Right lobe of liver (tissue), 4 donors: ENCODE results near the gene GJA3.

ENCODE experiments used
- POLR2A ChIP-seq: fragments of 450-650 bp; IDR thresholded peaks from one replicate; pipeline ENCODE4 v1.6.1; 2017; ENCODE audit warnings: antibody characterized with exemption, mild to moderate bottlenecking
- TF ChIP-seq, protein P1 (sequence below), 4 donors: fragments of 200-600 bp in 3 of 4; fragments of 450-650 bp in 1 of 4; IDR thresholded peaks; one replicate each; pipeline versions ENCODE4 v1.5.1 to v1.8.0; 2016 to 2022; ENCODE audit warnings: antibody characterized with exemption in 4 of 4, mild to moderate bottlenecking in 2 of 4
- donor health status: DM: no; HTN: no; CAD: no.
- donor health status: DM: no; HTN: no; CAD: no.
- donor health status: DM: no; HTN: yes; CAD: no.

DNA sequence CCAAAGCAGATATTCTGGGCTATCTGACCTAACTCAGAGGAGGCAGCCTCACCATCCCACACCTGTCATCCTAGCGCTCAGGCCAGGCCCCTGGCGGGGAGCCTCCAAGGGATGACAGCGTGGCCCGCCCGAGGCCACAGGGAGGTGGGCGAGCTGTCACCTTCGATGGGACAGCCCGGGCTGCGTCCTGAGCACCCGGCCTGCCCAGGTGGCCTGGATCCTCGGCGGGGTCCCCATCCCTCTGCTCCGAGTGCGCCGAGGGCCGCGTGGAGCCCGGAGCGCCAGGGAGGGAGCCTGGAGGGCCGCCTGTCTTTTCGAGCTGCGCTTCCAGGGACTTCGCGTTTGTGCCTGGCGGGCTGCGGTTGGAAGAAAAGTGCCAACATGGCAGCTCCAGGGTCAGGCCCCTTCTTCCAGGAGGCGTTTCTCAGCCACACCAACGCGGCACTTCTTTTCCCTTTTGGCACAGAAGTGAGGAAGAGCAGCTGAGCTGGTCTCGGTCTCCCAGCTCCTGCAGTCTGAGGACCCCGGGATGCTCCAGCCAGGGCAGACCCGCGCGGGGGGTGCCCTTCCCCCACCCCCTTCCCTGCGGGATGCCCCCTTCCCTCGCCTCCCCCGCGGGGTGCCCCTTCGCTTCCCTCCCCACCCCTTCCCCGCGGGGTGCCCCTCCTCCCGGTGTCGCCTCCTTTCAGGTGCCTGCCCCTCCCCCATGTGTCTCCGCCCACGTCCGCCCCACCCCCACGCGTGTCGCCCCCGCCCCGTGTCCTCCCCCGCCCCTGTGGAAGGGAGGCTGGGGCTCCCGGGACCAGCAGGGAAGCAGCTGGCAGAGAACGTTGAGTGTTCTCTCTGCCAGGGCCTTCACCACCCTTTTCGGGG, 42.3 kb downstream of the GJA3 start:
- TF ChIP-seq, protein P1, sequence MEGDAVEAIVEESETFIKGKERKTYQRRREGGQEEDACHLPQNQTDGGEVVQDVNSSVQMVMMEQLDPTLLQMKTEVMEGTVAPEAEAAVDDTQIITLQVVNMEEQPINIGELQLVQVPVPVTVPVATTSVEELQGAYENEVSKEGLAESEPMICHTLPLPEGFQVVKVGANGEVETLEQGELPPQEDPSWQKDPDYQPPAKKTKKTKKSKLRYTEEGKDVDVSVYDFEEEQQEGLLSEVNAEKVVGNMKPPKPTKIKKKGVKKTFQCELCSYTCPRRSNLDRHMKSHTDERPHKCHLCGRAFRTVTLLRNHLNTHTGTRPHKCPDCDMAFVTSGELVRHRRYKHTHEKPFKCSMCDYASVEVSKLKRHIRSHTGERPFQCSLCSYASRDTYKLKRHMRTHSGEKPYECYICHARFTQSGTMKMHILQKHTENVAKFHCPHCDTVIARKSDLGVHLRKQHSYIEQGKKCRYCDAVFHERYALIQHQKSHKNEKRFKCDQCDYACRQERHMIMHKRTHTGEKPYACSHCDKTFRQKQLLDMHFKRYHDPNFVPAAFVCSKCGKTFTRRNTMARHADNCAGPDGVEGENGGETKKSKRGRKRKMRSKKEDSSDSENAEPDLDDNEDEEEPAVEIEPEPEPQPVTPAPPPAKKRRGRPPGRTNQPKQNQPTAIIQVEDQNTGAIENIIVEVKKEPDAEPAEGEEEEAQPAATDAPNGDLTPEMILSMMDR (IDR thresholded peaks at IDR 0.05) = no peak
- no peak for TF ChIP-seq POLR2A
